Stomach (tissue), 9 donors: ENCODE measurements around the gene HBG2. TPM values are rescaled to one million over a fixed set of nuclear protein-coding genes. Genes with fewer than 3 reads are reported as not detected.
"Not testable (repeated sequence)": the region's sequence is repeated elsewhere in the genome, so short reads cannot be mapped to it uniquely, and the experiment has no call there.

Experiments
- DNase-seq, 2 donors: peaks; one replicate each; pipeline versions ENCODE4 v3.0.0 to v3.0.0-alpha.2; 2013 to 2019
- H3K27ac ChIP-seq, 5 donors: fragments of 200-600 bp in 4 of 5; sonication (generic) in 4 of 5; one replicate each; pipeline ENCODE4 v1.5.1; 2013 to 2019; ENCODE audit warnings: mild to moderate bottlenecking in 1 of 5, moderate library complexity in 1 of 5
- H3K27me3 ChIP-seq, 3 donors: fragments of 200-600 bp; sonication (generic); one replicate each; pipeline ENCODE4 v1.5.1; 2017 to 2019; ENCODE audit warnings: mixed run types in 1 of 3
- H3K36me3 ChIP-seq, 4 donors: fragments of 200-600 bp; sonication (generic); 1 replicate in 3 of 4; 2 replicates in 1 of 4; pipeline ENCODE4 v1.5.1; 2016 to 2019
- H3K4me1 ChIP-seq, 4 donors: fragments of 200-600 bp; sonication (generic); one replicate each; pipeline ENCODE4 v1.5.1; 2016 to 2019
- H3K4me3 ChIP-seq, 4 donors: fragments of 200-600 bp; sonication (generic) in 3 of 4; one replicate each; pipeline ENCODE4 v1.5.1; 2016 to 2019; ENCODE audit warnings: mild to moderate bottlenecking in 1 of 4
- H3K9me3 ChIP-seq, 4 donors: fragments of 200-600 bp; sonication (generic); one replicate each; pipeline ENCODE4 v1.5.1; 2016 to 2019
- EP300 ChIP-seq: sonication (generic); formaldehyde crosslinking; IDR thresholded peaks from one replicate; pipeline ENCODE4 v1.6.1; 2017; ENCODE audit warnings: antibody characterized with exemption
- POLR2A ChIP-seq, 4 donors: fragments of 450-650 bp; IDR thresholded peaks; one replicate each; pipeline ENCODE4 v1.6.1; 2016; ENCODE audit warnings: antibody characterized with exemption in 4 of 4, control low read depth in 2 of 4, mild to moderate bottlenecking in 1 of 4, moderate library complexity in 1 of 4
- POLR2AphosphoS5 ChIP-seq, 3 donors: sonication (generic); formaldehyde crosslinking; IDR thresholded peaks; one replicate each; pipeline ENCODE4 v1.6.1; 2016; ENCODE audit warnings: antibody characterized with exemption in 3 of 3
- WGBS, 5 donors: extraction: QIAGEN DNeasy Blood & Tissue Kit in 3 of 5; methylation state at CpG; one replicate each; pipeline versions ENCODE4 v1.1.5 to v1.1.7; 2013 to 2018; 5-methylcytosine and 5-hydroxymethylcytosine counted together
- intact Hi-C: fragments of 100-400 bp; cut with DNase I; formaldehyde crosslinking; loops from one replicate; pipeline ENCODE4 v1.15.1; 2023; ENCODE audit warnings: low total_unique reads
- polyA plus RNA-seq, 3 donors: library from polyadenylated mRNA; stranded (reverse); fragments of 200-250 nt; gene quantifications; one replicate each; pipeline ENCODE4 v1.2.3, GENCODE V29; 2013
- total RNA-seq, 5 donors: library from RNA; depleted of rRNA; stranded (reverse); fragments of >200 nt; gene quantifications; one replicate each; pipeline versions ENCODE4 v1.1.0 to v1.2.3, GENCODE V29; 2014 to 2016
- TF ChIP-seq, protein P1 (sequence below), 7 experiments: fragments of 450-650 bp in 4 of 7; fragments of 200-600 bp in 3 of 7; sonication (generic) in 3 of 7; IDR thresholded peaks; one replicate each; pipeline ENCODE4 v1.5.1; 2016 to 2019; ENCODE audit warnings: antibody characterized with exemption in 7 of 7, control low read depth in 2 of 7, mild to moderate bottlenecking in 1 of 7
- donor health status: healthy with polysubstance abuse.
- donor health status: Bipolar disorder and iron deficiency.
- donor health status: healthy.

The HBG2 gene
- total and polyA plus RNA-seq, 8 donors: 0.75 to 1,854 TPM; not detected in 6

DNA sequence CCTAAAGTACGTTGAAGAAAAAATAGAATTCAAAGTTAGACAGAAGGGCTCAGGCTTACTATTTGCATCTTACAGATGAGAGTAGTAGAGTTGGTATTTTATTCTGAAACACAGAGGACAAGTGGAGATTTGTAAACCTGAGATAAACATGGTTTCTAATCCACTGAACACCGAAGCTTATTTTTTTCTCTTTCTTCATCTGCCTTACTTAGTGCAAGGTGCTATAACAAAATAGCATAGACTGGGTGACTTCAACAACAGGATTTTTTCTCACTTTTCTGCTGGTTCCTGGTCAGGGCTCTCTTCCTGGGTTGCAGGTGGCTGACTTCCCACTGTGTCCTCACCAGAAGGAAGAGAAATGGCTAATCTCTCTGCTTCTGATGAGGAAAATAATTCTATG lies 2.8 kb downstream of the HBG2 start:
- intact Hi-C loops: no loop called here
- no peaks in the 10 kb centered on the region for H3K9me3 ChIP-seq

DNA sequence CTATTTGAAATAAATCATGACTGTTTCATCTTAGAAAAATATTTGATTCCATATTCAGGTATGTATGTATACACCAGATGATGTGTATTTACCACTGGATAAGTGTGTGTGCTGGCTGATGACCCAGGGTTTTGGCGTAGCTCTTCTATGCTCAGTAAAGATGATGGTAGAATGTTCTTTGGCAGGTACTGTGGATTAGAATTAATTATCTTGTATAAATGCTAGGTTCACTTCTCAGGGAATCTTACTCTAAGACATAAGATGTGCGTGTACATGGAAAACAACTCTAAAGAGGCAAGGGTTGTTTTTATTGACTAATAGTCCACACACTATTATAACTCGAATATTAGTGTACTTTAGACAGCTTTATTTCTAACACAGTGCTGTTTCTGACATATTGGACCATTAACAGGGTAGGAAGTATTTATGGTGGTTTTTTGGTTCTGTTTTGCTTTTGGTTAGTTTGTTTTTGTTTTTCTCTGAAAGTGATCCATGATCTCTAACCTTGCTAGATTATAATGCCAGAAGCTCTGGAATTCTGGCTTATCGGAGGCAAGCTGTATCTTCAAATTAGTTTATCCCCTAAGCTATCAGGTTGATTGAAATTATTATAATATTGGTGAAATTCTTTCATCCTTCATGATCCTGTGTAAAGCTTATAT lies 3.9 kb downstream of the HBG2 start:
- H3K36me3 ChIP-seq: no peaks in the 10 kb centered on the region
- intact Hi-C loops: no loop called here
- H3K4me3 ChIP-seq: no peak overlapping the region
- no peak for DNase-seq
- H3K27ac ChIP-seq: no peak overlapping the region
- no peaks in the 10 kb centered on the region for H3K27me3 ChIP-seq
- H3K9me3 ChIP-seq: no peaks in the 10 kb centered on the region
- TF ChIP-seq, protein P1, sequence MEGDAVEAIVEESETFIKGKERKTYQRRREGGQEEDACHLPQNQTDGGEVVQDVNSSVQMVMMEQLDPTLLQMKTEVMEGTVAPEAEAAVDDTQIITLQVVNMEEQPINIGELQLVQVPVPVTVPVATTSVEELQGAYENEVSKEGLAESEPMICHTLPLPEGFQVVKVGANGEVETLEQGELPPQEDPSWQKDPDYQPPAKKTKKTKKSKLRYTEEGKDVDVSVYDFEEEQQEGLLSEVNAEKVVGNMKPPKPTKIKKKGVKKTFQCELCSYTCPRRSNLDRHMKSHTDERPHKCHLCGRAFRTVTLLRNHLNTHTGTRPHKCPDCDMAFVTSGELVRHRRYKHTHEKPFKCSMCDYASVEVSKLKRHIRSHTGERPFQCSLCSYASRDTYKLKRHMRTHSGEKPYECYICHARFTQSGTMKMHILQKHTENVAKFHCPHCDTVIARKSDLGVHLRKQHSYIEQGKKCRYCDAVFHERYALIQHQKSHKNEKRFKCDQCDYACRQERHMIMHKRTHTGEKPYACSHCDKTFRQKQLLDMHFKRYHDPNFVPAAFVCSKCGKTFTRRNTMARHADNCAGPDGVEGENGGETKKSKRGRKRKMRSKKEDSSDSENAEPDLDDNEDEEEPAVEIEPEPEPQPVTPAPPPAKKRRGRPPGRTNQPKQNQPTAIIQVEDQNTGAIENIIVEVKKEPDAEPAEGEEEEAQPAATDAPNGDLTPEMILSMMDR (IDR thresholded peaks at IDR 0.05): no peak
- TF ChIP-seq EP300 (no peak), POLR2A (IDR thresholded peaks at IDR 0.05) (no peak), POLR2AphosphoS5 (IDR thresholded peaks at IDR 0.05) (no peak)
- H3K4me1 ChIP-seq: no peaks in the 10 kb centered on the region
- WGBS, 5 donors: 83 to 86% (median 84%) methylated on average over 4 of the region's 4 CpGs

More for the DNA sequence above, 2.8 kb downstream of the HBG2 start:
- Histone ChIP-seq H3K4me1 (no peaks in the 10 kb centered on the region), H3K27ac (no peak overlapping the region), H3K36me3 (no peaks in the 10 kb centered on the region), H3K4me3 (no peak overlapping the region), H3K27me3 (no peaks in the 10 kb centered on the region)
- TF ChIP-seq, protein P1 (IDR thresholded peaks at IDR 0.05): no peak
- TF ChIP-seq POLR2AphosphoS5 (IDR thresholded peaks at IDR 0.05): no peak
- no peak for TF ChIP-seq POLR2A (IDR thresholded peaks at IDR 0.05)
- TF ChIP-seq EP300: no peak
- DNase-seq: no peak
- 15 to 63% (median 44%) methylated on average over 2 of the region's 2 CpGs for WGBS, 5 donors

DNA sequence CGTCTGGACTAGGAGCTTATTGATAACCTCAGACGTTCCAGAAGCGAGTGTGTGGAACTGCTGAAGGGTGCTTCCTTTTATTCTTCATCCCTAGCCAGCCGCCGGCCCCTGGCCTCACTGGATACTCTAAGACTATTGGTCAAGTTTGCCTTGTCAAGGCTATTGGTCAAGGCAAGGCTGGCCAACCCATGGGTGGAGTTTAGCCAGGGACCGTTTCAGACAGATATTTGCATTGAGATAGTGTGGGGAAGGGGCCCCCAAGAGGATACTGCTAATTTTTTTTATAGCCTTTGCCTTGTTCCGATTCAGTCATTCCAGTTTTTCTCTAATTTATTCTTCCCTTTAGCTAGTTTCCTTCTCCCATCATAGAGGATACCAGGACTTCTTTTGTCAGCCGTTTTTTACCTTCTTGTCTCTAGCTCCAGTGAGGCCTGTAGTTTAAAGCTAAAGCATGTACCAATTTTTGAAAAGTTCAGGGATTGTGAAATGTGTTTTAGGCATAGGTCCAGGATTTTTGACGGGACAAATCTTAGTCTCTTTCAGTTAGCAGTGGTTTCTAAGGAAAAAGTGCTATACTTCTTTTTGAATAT lies 4.7 kb downstream of the HBG2 start, which contains the start of gene HBG1:
Gene HBG1, minus strand, starts transcription at position 51 of the 590 bp plus-strand sequence. CDS start 53 bp downstream, outside the sequence.
- DNase-seq, H3K4me1 ChIP-seq, H3K36me3 ChIP-seq, H3K9me3 ChIP-seq, H3K27ac ChIP-seq, intact Hi-C loops, H3K4me3 ChIP-seq, H3K27me3 ChIP-seq: not testable (repeated sequence)
- whole genome bisulfite sequencing, 5 donors: 66 to 88% (median 82%) methylated on average over 2 to 4 of the region's 9 CpGs

DNA sequence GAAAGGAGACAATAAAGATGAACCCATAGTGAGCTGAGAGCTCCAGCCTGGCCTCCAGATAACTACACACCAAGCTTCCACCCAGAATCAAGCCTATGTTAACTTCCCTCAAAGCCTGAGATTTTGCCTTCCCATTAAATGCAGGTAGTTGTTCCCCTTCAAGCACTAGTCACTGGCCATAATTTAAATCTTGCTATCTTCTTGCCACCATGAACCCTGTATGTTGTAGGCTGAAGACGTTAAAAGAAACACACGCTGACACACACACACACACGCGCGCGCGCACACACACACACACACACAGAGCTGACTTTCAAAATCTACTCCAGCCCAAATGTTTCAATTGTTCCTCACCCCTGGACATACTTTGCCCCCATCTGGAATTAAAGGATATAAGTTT lies 6.1 kb downstream of the HBG2 start:
- H3K27me3 ChIP-seq, intact Hi-C loops, H3K4me3 ChIP-seq, H3K27ac ChIP-seq, DNase-seq, H3K4me1 ChIP-seq, H3K9me3 ChIP-seq, H3K36me3 ChIP-seq: not testable (repeated sequence)
- WGBS, 5 donors: 24 to 90% (median 70%) methylated on average over 7 of the region's 7 CpGs

DNA sequence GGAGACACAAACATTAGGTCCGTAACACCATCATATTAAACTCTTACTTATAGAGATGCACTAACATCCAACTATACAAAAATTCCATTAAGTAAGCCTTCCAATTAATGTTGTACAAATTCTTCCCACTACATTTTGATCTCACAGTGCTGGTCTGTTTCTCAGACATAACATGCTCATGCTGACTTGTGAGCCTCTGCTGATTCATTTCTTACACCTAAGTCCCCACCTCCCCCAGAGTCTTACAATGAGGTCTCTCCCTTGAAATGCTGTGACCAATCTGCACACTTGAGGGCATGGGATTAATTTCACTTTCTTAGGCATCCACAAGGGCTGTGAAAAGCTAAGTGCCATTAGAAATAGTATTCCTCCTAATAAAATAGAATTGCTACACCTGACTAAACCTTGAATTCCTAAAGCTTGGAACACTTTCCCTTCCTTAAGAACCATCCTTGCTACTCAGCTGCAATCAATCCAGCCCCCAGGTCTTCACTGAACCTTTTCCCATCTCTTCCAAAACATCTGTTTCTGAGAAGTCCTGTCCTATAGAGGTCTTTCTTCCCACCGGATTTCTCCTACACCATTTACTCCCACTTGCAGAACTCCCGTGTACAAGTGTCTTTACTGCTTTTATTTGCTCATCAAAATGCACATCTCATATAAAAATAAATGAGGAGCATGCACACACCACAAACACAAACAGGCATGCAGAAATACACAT lies 6.9 kb downstream of the HBG2 start:
- Histone ChIP-seq H3K27ac (no peak overlapping the region), H3K27me3 (no peaks in the 10 kb centered on the region), H3K4me1 (no peaks in the 10 kb centered on the region), H3K4me3 (no peak overlapping the region), H3K9me3 (no peaks in the 10 kb centered on the region), H3K36me3 (no peaks in the 10 kb centered on the region)
- WGBS, 5 donors: 80 to 90% (median 86%) methylated on average over 3 of the region's 3 CpGs
- TF ChIP-seq POLR2AphosphoS5 (IDR thresholded peaks at IDR 0.05) (no peak), POLR2A (IDR thresholded peaks at IDR 0.05) (no peak)
- TF ChIP-seq, protein P1 (IDR thresholded peaks at IDR 0.05): no peak
- intact Hi-C loops: no loop called here
- DNase-seq: no peak
